Hepatocyte (in vitro differentiated cells): ENCODE results near the gene ENPP6. TPM values are rescaled to one million over a fixed set of nuclear protein-coding genes. Genes with fewer than 3 reads are reported as not detected.

Experiments used
- DNase-seq: peaks from one replicate; pipeline ENCODE4 v3.0.0-alpha.2; 2016; ENCODE audit warnings: low spot score
- H2AFZ ChIP-seq: fragments of 200-600 bp; sonication (generic); 2 replicates; pipeline ENCODE4 v1.6.0; 2016; ENCODE audit warnings: antibody characterized with exemption, mild to moderate bottlenecking
- H3K27ac ChIP-seq: fragments of 200-600 bp; sonication (generic); 2 replicates; pipeline ENCODE4 v1.5.1; 2016; ENCODE audit warnings: mild to moderate bottlenecking
- H3K27me3 ChIP-seq: fragments of 200-600 bp; sonication (generic); 2 replicates; pipeline ENCODE4 v1.6.1; 2016
- H3K36me3 ChIP-seq: fragments of 200-600 bp; sonication (generic); replicated peaks from 2 replicates; pipeline ENCODE4 v1.5.1; 2016; ENCODE audit warnings: low read depth; ENCODE audit not compliant: insufficient read depth
- H3K4me1 ChIP-seq: fragments of 200-600 bp; sonication (generic); 2 replicates; pipeline ENCODE4 v1.5.1; 2016; ENCODE audit warnings: mild to moderate bottlenecking, moderate library complexity; ENCODE audit not compliant: insufficient read depth
- H3K4me2 ChIP-seq: fragments of 200-600 bp; sonication (generic); 2 replicates; pipeline ENCODE4 v1.6.0; 2016
- H3K4me3 ChIP-seq: fragments of 200-600 bp; sonication (generic); 2 replicates; pipeline ENCODE4 v1.5.1; 2016; ENCODE audit warnings: mild to moderate bottlenecking
- H3K79me2 ChIP-seq: fragments of 200-600 bp; sonication (generic); 2 replicates; pipeline ENCODE4 v1.6.0; 2017; ENCODE audit warnings: mild to moderate bottlenecking
- H3K9me2 ChIP-seq: fragments of 200-600 bp; sonication (generic); replicated peaks from 2 replicates; pipeline ENCODE4 v1.6.0; 2017; ENCODE audit warnings: mild to moderate bottlenecking; ENCODE audit not compliant: insufficient read depth
- H3K9me3 ChIP-seq: fragments of 200-600 bp; sonication (generic); 2 replicates; pipeline ENCODE4 v1.5.1; 2016; ENCODE audit warnings: low read depth, mild to moderate bottlenecking
- H4K20me1 ChIP-seq: fragments of 200-600 bp; sonication (generic); 2 replicates; pipeline ENCODE4 v1.6.0; 2016; ENCODE audit warnings: mild to moderate bottlenecking; ENCODE audit not compliant: insufficient read depth, poor library complexity, severe bottlenecking
- CTCF ChIP-seq: fragments of 200-600 bp; sonication (generic); IDR thresholded peaks from 2 replicates; pipeline ENCODE4 v1.5.1; 2016; ENCODE audit warnings: antibody characterized with exemption, mild to moderate bottlenecking; ENCODE audit not compliant: poor library complexity
- EZH2 ChIP-seq: fragments of 200-600 bp; sonication (generic); IDR thresholded peaks from 2 replicates; pipeline ENCODE4 v1.6.1; 2016; ENCODE audit warnings: antibody characterized with exemption, mild to moderate bottlenecking, borderline replicate concordance
- EZH2phosphoT487 ChIP-seq: fragments of 200-600 bp; sonication (generic); IDR thresholded peaks from one replicate; pipeline ENCODE4 v1.6.1; 2018; ENCODE audit warnings: antibody characterized with exemption, mild to moderate bottlenecking, low read depth, moderate library complexity; ENCODE audit not compliant: unreplicated experiment, severe bottlenecking
- WGBS: methylation state at CpG from one replicate; pipeline ENCODE4 v1.1.6; 2016; ENCODE audit warnings: low lambda C conversion rate; ENCODE audit errors: missing lambda C conversion rate; 5-methylcytosine and 5-hydroxymethylcytosine counted together
- polyA plus RNA-seq: library from polyadenylated mRNA; unstranded; fragments of >200 nt; fragmentation: Nextera tagmentation; extraction: Ambion mirVana; gene quantifications from 2 replicates; pipeline ENCODE4 v1.2.1, GENCODE V29; 2016
- total RNA-seq: library from RNA; depleted of rRNA; stranded (reverse); fragments of >200 nt; gene quantifications from 2 replicates; pipeline ENCODE4 v1.2.3, GENCODE V29; 2014

The ENPP6 gene
- total and polyA plus RNA-seq, 2 experiments from 2014 or later: 0.03 TPM; not detected in 1

GRCh38 chr4:184059099-184059498, 158.6 kb downstream of the ENPP6 start:
- Histone ChIP-seq H4K20me1 (no peaks in the 10 kb centered on the region), H2AFZ (no peak overlapping the region), H3K9me2 (no peaks in the 10 kb centered on the region), H3K36me3 (no peaks in the 10 kb centered on the region), H3K9me3 (no peaks in the 10 kb centered on the region), H3K4me2 (no peak overlapping the region), H3K4me3 (no peak overlapping the region), H3K79me2 (no peaks in the 10 kb centered on the region), H3K27me3 (no peaks in the 10 kb centered on the region), H3K4me1 (no peaks in the 10 kb centered on the region), H3K27ac (no peak overlapping the region)
- TF ChIP-seq EZH2phosphoT487 (no peak), CTCF (no peak), EZH2 (no peak)
- WGBS: 97% methylated on average over 3 of the region's 3 CpGs
- DNase-seq: no peak

GRCh38 chr4:184058026-184058425, 159.6 kb downstream of the ENPP6 start:
- Histone ChIP-seq H2AFZ (no peak overlapping the region), H3K4me3 (no peak overlapping the region), H3K9me2 (no peaks in the 10 kb centered on the region), H3K36me3 (no peaks in the 10 kb centered on the region), H3K27ac (no peak overlapping the region), H3K4me1 (no peaks in the 10 kb centered on the region), H4K20me1 (no peaks in the 10 kb centered on the region), H3K9me3 (no peaks in the 10 kb centered on the region), H3K79me2 (no peaks in the 10 kb centered on the region), H3K4me2 (no peak overlapping the region), H3K27me3 (no peaks in the 10 kb centered on the region)
- 96% methylated on average over 6 of the region's 6 CpGs for WGBS
- TF ChIP-seq EZH2phosphoT487: no peak
- TF ChIP-seq EZH2: no peak
- TF ChIP-seq CTCF: no peak
- no peak for DNase-seq

- DNase-seq: no peak
- H3K27me3 ChIP-seq: no peaks in the 10 kb centered on the region
- 70% methylated on average over 14 of the region's 14 CpGs for whole genome bisulfite sequencing
- H3K4me1 ChIP-seq: no peaks in the 10 kb centered on the region
- no peak overlapping the region for H2AFZ ChIP-seq
- TF ChIP-seq EZH2phosphoT487 (no peak), CTCF (no peak), EZH2 (no peak)
- H3K9me2 ChIP-seq: no peaks in the 10 kb centered on the region
- H3K4me2 ChIP-seq: no peak overlapping the region
- H3K9me3 ChIP-seq: no peaks in the 10 kb centered on the region
- no peaks in the 10 kb centered on the region for H3K36me3 ChIP-seq
- H3K27ac ChIP-seq: no peak overlapping the region
- H3K79me2 ChIP-seq: no peaks in the 10 kb centered on the region
- H4K20me1 ChIP-seq: no peaks in the 10 kb centered on the region
- H3K4me3 ChIP-seq: no peak overlapping the region
Observed at GRCh38 chr4:184056877-184057276, 160.8 kb downstream of the ENPP6 start.

DNA sequence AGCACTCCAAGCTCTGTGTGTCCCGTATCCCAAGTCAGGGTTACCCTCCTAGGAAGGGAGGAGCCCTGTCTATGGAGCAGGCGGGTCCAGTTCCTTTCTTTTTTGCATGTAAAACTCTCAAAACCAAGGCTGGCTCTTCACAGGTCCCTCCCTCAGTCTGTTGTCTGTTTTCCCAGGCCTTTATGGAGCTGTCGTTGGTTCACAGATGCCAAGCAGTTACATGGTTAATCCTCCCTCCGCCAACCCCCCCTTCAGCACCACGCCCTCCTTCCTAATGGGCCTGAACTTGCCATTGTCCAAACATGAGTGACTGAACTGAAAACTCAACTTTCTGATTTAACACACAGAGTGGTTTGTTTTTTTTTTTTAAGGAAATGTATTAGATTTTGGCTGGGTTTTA, 164.2 kb downstream of the ENPP6 start:
- WGBS: 71% methylated on average over 5 of the region's 5 CpGs
- Histone ChIP-seq H4K20me1 (no peaks in the 10 kb centered on the region), H3K4me3 (no peak overlapping the region), H3K27ac (no peak overlapping the region), H3K9me3 (no peaks in the 10 kb centered on the region), H3K4me1 (no peaks in the 10 kb centered on the region), H3K79me2 (no peaks in the 10 kb centered on the region), H3K9me2 (no peaks in the 10 kb centered on the region), H3K36me3 (no peaks in the 10 kb centered on the region), H2AFZ (no peak overlapping the region), H3K27me3 (no peaks in the 10 kb centered on the region), H3K4me2 (no peak overlapping the region)
- DNase-seq: no peak
- TF ChIP-seq EZH2: no peak
- TF ChIP-seq CTCF: no peak
- no peak for TF ChIP-seq EZH2phosphoT487
